Neural progenitor cell (in vitro differentiated cells): ENCODE results near the gene SMYD2. TPM values are rescaled to one million over a fixed set of nuclear protein-coding genes. Genes with fewer than 3 reads are reported as not detected.

Experiments used
- DNase-seq: peaks from one replicate; pipeline ENCODE4 v3.0.0-alpha.2; 2016; ENCODE audit warnings: low spot score
- H2AFZ ChIP-seq: fragments of 200-600 bp; sonication (generic); replicated peaks from 2 replicates; pipeline ENCODE4 v1.6.1; 2016; ENCODE audit warnings: antibody characterized with exemption
- H3F3A ChIP-seq: fragments of 200-600 bp; sonication (generic); 2 replicates; pipeline ENCODE4 v1.6.1; 2016; ENCODE audit warnings: antibody characterized with exemption, low read depth
- H3K27ac ChIP-seq: fragments of 200-600 bp; sonication (generic); 2 replicates; pipeline ENCODE4 v1.5.1; 2016; ENCODE audit warnings: mild to moderate bottlenecking
- H3K27me3 ChIP-seq: fragments of 200-600 bp; sonication (generic); 2 replicates; pipeline ENCODE4 v1.6.1; 2016; ENCODE audit warnings: mild to moderate bottlenecking, moderate library complexity
- H3K36me3 ChIP-seq: fragments of 200-600 bp; sonication (generic); 2 replicates; pipeline ENCODE4 v1.5.1; 2016
- H3K4me1 ChIP-seq: fragments of 200-600 bp; sonication (generic); 2 replicates; pipeline ENCODE4 v1.6.1; 2016; ENCODE audit warnings: mixed run types
- H3K4me2 ChIP-seq: fragments of 200-600 bp; sonication (generic); 2 replicates; pipeline ENCODE4 v1.6.1; 2016
- H3K4me3 ChIP-seq: fragments of 200-600 bp; sonication (generic); 2 replicates; pipeline ENCODE4 v1.5.1; 2016
- H3K79me2 ChIP-seq: fragments of 200-600 bp; sonication (generic); 2 replicates; pipeline ENCODE4 v1.6.1; 2016; ENCODE audit warnings: low read depth
- H3K9ac ChIP-seq: fragments of 200-600 bp; sonication (generic); 2 replicates; pipeline ENCODE4 v1.6.1; 2016
- H3K9me3 ChIP-seq: fragments of 200-600 bp; sonication (generic); 2 replicates; pipeline ENCODE4 v1.5.1; 2016; ENCODE audit warnings: low read depth
- H4K20me1 ChIP-seq: fragments of 200-600 bp; sonication (generic); 2 replicates; pipeline ENCODE4 v1.6.1; 2016; ENCODE audit warnings: low read depth
- H3K27ac Mint-ChIP-seq: 3 replicates; pipeline ENCODE4 v1.8.0; 2021; ENCODE audit warnings: mixed read lengths
- H3K27me3 Mint-ChIP-seq: 2 replicates; pipeline ENCODE4 v1.8.0; 2022; ENCODE audit warnings: low read depth, mild to moderate bottlenecking, inconsistent platforms, moderate library complexity, mixed read lengths; ENCODE audit not compliant: insufficient read depth
- H3K36me3 Mint-ChIP-seq: 3 replicates; pipeline ENCODE4 v1.8.0; 2021; ENCODE audit warnings: mixed read lengths
- H3K4me1 Mint-ChIP-seq: 3 replicates; pipeline ENCODE4 v1.8.0; 2021; ENCODE audit warnings: mixed read lengths
- H3K4me3 Mint-ChIP-seq: 3 replicates; pipeline ENCODE4 v1.8.0; 2021; ENCODE audit warnings: mild to moderate bottlenecking, moderate library complexity, mixed read lengths
- H3K9me3 Mint-ChIP-seq: 3 replicates; pipeline ENCODE4 v1.8.0; 2020; ENCODE audit warnings: mixed read lengths
- CTCF ChIP-seq: fragments of 200-600 bp; sonication (generic); IDR thresholded peaks from 2 replicates; pipeline ENCODE4 v1.5.1; 2017; ENCODE audit warnings: antibody characterized with exemption, mild to moderate bottlenecking
- EZH2 ChIP-seq: fragments of 200-600 bp; sonication (generic); IDR thresholded peaks from 2 replicates; pipeline ENCODE4 v1.6.1; 2017; ENCODE audit warnings: antibody characterized with exemption, mild to moderate bottlenecking, moderate library complexity
- EZH2phosphoT487 ChIP-seq: fragments of 200-600 bp; sonication (generic); IDR thresholded peaks from 2 replicates; pipeline ENCODE4 v1.6.1; 2017; ENCODE audit warnings: antibody characterized with exemption
- total RNA-seq: library from RNA; depleted of rRNA; stranded (reverse); fragments of >200 nt; gene quantifications from 2 replicates; pipeline ENCODE4 v1.2.3, GENCODE V29; 2015; ENCODE audit warnings: low replicate concordance

The SMYD2 gene
- total RNA-seq, 1 donor from 2014 or later, result 20.5 TPM

- H3K9ac ChIP-seq, result no peak overlapping the region
- no peaks in the 10 kb centered on the region for H4K20me1 ChIP-seq
- Mint-ChIP-seq H3K27me3 (peaks cover 7% of the 10 kb centered on the region), H3K4me1 (peaks cover 22% of the 10 kb centered on the region), H3K4me3 (no peak overlapping the region), H3K27ac (no peak overlapping the region), H3K36me3 (no peaks in the 10 kb centered on the region), H3K9me3 (no peaks in the 10 kb centered on the region)
- no peaks in the 10 kb centered on the region for H3F3A ChIP-seq
- H3K4me1 ChIP-seq, result peaks cover 8% of the 10 kb centered on the region
- no peak overlapping the region for H2AFZ ChIP-seq
- no peaks in the 10 kb centered on the region for H3K27me3 ChIP-seq
- no peaks in the 10 kb centered on the region for H3K9me3 ChIP-seq
- no peaks in the 10 kb centered on the region for H3K79me2 ChIP-seq
- H3K4me2 ChIP-seq, result no peak overlapping the region
- TF ChIP-seq EZH2phosphoT487 (no peak), CTCF (no peak), EZH2 (no peak)
- no peak overlapping the region for H3K4me3 ChIP-seq
- H3K36me3 ChIP-seq, result no peaks in the 10 kb centered on the region
- DNase-seq, result no peak
- no peak overlapping the region for H3K27ac ChIP-seq
Observed at GRCh38 chr1:214259353-214259977, 21.5 kb upstream of the SMYD2 start.

- H3K36me3 ChIP-seq, result no peaks in the 10 kb centered on the region
- H3K27ac Mint-ChIP-seq, result no peak overlapping the region
- H4K20me1 ChIP-seq, result no peaks in the 10 kb centered on the region
- H3K27ac ChIP-seq, result no peak overlapping the region
- no peak overlapping the region for H3K4me2 ChIP-seq
- peaks cover 20% of the 10 kb centered on the region for H3K4me1 ChIP-seq
- H3K36me3 Mint-ChIP-seq, result no peaks in the 10 kb centered on the region
- no peaks in the 10 kb centered on the region for H3K9me3 Mint-ChIP-seq
- H3K9me3 ChIP-seq, result no peaks in the 10 kb centered on the region
- no peaks in the 10 kb centered on the region for H3K79me2 ChIP-seq
- no peak for DNase-seq
- H3K4me3 ChIP-seq, result no peak overlapping the region
- no peaks in the 10 kb centered on the region for H3F3A ChIP-seq
- H3K27me3 ChIP-seq, result no peaks in the 10 kb centered on the region
- H3K27me3 Mint-ChIP-seq, result peaks cover 7% of the 10 kb centered on the region
- no peak for TF ChIP-seq EZH2
- TF ChIP-seq CTCF, result no peak
- TF ChIP-seq EZH2phosphoT487, result no peak
- H2AFZ ChIP-seq, result no peak overlapping the region
- no peak overlapping the region for H3K4me3 Mint-ChIP-seq
- H3K9ac ChIP-seq, result no peak overlapping the region
- H3K4me1 Mint-ChIP-seq, result peaks cover 33% of the 10 kb centered on the region
Observed at GRCh38 chr1:214260561-214261205, 20.3 kb upstream of the SMYD2 start.

- Mint-ChIP-seq H3K27ac (no peak overlapping the region), H3K9me3 (no peaks in the 10 kb centered on the region), H3K27me3 (peaks cover 7% of the 10 kb centered on the region), H3K4me1 (peaks cover 33% of the 10 kb centered on the region), H3K4me3 (no peak overlapping the region), H3K36me3 (no peaks in the 10 kb centered on the region)
- TF ChIP-seq EZH2 (peak; percentile 33), EZH2phosphoT487 (no peak), CTCF (peak; percentile 93)
- no peak overlapping the region for H2AFZ ChIP-seq
- no peaks in the 10 kb centered on the region for H3K79me2 ChIP-seq
- DNase-seq, result peak; percentile 87
- no peak overlapping the region for H3K9ac ChIP-seq
- H3K9me3 ChIP-seq, result no peaks in the 10 kb centered on the region
- no peaks in the 10 kb centered on the region for H3F3A ChIP-seq
- H3K27ac ChIP-seq, result no peak overlapping the region
- peaks cover 20% of the 10 kb centered on the region for H3K4me1 ChIP-seq
- H3K4me2 ChIP-seq, result no peak overlapping the region
- H3K27me3 ChIP-seq, result no peaks in the 10 kb centered on the region
- no peaks in the 10 kb centered on the region for H3K36me3 ChIP-seq
- H3K4me3 ChIP-seq, result no peak overlapping the region
- H4K20me1 ChIP-seq, result no peaks in the 10 kb centered on the region
Observed at GRCh38 chr1:214261206-214262123, 19.5 kb upstream of the SMYD2 start.
